GM21737 (cell line): ENCODE measurements around the gene CARD11.
"Not testable (repeated sequence)": the region's sequence is repeated elsewhere in the genome, so short reads cannot be mapped to it uniquely, and the experiment has no call there.

Source experiments
- ATAC-seq: cut with Tn5 transposase; IDR thresholded peaks from one replicate; pipeline ENCODE4 v1.9.1; 2021; ENCODE audit warnings: mild to moderate bottlenecking, moderate library complexity; ENCODE audit not compliant: unreplicated experiment

The CARD11 gene

GRCh38 chr7:2966466-2967078, 77.1 kb downstream of the CARD11 start:
- ATAC-seq: no peak

- ATAC-seq: no peak
Observed at GRCh38 chr7:2965745-2966270, 77.9 kb downstream of the CARD11 start.

- ATAC-seq: no peak
Observed at GRCh38 chr7:2965301-2965700, 78.4 kb downstream of the CARD11 start.

- no peak for ATAC-seq
Observed at GRCh38 chr7:2964208-2964607, 79.5 kb downstream of the CARD11 start.

- no peak for ATAC-seq
Observed at GRCh38 chr7:2962865-2963264, 80.8 kb downstream of the CARD11 start.

GRCh38 chr7:2959828-2960599, 83.7 kb downstream of the CARD11 start:
- no peak for ATAC-seq

GRCh38 chr7:2959103-2959680, 84.5 kb downstream of the CARD11 start:
- no peak for ATAC-seq

- no peak for ATAC-seq
Observed at GRCh38 chr7:2958416-2959102, 85.1 kb downstream of the CARD11 start.

GRCh38 chr7:2957369-2957727, 86.3 kb downstream of the CARD11 start:
- ATAC-seq: not testable (repeated sequence)

GRCh38 chr7:2956526-2957368, 86.9 kb downstream of the CARD11 start:
- ATAC-seq: no peak

GRCh38 chr7:2956076-2956475, 87.6 kb downstream of the CARD11 start:
- no peak for ATAC-seq

GRCh38 chr7:2955269-2955668, 88.4 kb downstream of the CARD11 start:
- ATAC-seq: no peak

GRCh38 chr7:2954433-2954853, 89.2 kb downstream of the CARD11 start:
- no peak for ATAC-seq

GRCh38 chr7:2953588-2954407, 89.9 kb downstream of the CARD11 start:
- ATAC-seq: no peak

- no peak for ATAC-seq
Observed at GRCh38 chr7:2953099-2953498, 90.6 kb downstream of the CARD11 start.

- no peak for ATAC-seq
Observed at GRCh38 chr7:2952316-2952715, 91.4 kb downstream of the CARD11 start.

GRCh38 chr7:2950578-2950977, 93.1 kb downstream of the CARD11 start:
- ATAC-seq: no peak

- no peak for ATAC-seq
Observed at GRCh38 chr7:2948749-2949148, 94.9 kb downstream of the CARD11 start.

GRCh38 chr7:2947058-2947780, 96.4 kb downstream of the CARD11 start:
- ATAC-seq: no peak
